SK-N-MC (cell line): ENCODE results near the gene L3MBTL4.

ENCODE experiments used
- EZH2 ChIP-seq: fragments of 200-600 bp; sonication (generic); IDR thresholded peaks from one replicate; pipeline ENCODE4 v1.6.1; 2017; ENCODE audit warnings: antibody characterized with exemption
- FOXP2 ChIP-seq: optimal IDR thresholded peaks from 2 replicates; pipeline ENCODE3; 2011; ENCODE audit warnings: mild to moderate bottlenecking, moderate library complexity; ENCODE audit not compliant: insufficient read depth; ENCODE audit errors: extremely low read length, control extremely low read depth
- POLR2AphosphoS5 ChIP-seq: IDR thresholded peaks from 2 replicates; pipeline ENCODE4 v1.6.1; 2012; ENCODE audit warnings: mild to moderate bottlenecking, low read depth, low read length, borderline replicate concordance

DNA sequence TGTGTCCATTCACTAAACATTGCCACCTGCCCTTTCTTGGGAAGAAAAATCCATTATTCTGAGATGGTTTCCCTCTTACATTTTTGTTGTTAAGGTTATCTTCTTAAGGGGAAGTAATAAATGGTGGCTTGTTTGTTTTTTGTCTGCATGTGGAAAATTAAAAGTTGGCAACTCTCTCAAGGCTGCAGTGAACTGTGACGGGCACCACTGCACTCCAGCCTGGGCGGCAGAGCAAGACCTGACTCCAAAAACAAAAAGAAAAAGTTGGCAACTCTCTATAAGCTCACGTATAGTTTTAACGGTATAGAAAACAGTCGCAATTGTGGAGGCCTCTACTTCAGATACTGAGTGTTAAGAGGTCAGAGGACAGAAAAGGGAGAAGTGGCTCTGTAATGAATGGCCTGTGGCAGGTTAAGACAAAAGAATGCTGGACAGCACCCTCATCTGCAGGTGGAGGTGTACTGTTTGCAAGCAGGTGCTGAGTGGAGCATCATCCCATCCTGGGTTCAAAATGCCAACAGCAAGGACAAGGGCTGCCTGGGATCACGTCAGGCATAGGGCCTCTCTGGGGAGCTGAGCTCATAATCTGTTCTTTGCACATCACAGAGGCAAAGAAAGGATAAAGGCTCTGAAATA, 16.7 kb downstream of the L3MBTL4 start:
- TF ChIP-seq EZH2, result no peak
- no peak for TF ChIP-seq POLR2AphosphoS5
- no peak for TF ChIP-seq FOXP2
